Measurements from ENCODE around the gene OR51V1. TPM values are rescaled to one million over a fixed set of nuclear protein-coding genes. Genes with fewer than 3 reads are reported as not detected.

OR51V1 gene
- total and polyA plus RNA-seq, 12 donors: not detected

GRCh38 chr11:5245155-5245554 is 44.7 kb upstream of the OR51V1 start:
- no peak for TF ChIP-seq CTCF (IDR thresholded peaks at IDR 0.05)
- Histone ChIP-seq H3K9me3 (no peaks in the 10 kb centered on the region), H3K4me3 (no peak overlapping the region), H3K4me1 (no peaks in the 10 kb centered on the region), H3K27ac (no peak overlapping the region), H3K27me3 (peaks cover 0 to 8% (median 0%) of the 10 kb centered on the region in 7 donors), H3K36me3 (no peaks in the 10 kb centered on the region)
- no peak for DNase-seq
- WGBS, 2 donors: 74 to 83% methylated on average over 2 of the region's 2 CpGs
- intact Hi-C loops (cut with DNase I): no loop called here
- no peak for ATAC-seq

- no peaks in the 10 kb centered on the region for H3K9me3 ChIP-seq
- intact Hi-C loops (cut with DNase I): no loop called here
- H3K4me3 ChIP-seq: no peak overlapping the region
- no peak for TF ChIP-seq CTCF (IDR thresholded peaks at IDR 0.05)
- WGBS, 2 donors: 83 to 84% methylated on average over 4 of the region's 4 CpGs
- H3K27me3 ChIP-seq: peaks cover 0 to 8% (median 0%) of the 10 kb centered on the region in 7 donors
- ATAC-seq: no peak
- no peak overlapping the region for H3K27ac ChIP-seq
- H3K36me3 ChIP-seq: no peaks in the 10 kb centered on the region
- no peaks in the 10 kb centered on the region for H3K4me1 ChIP-seq
- no peak for DNase-seq
Observed at GRCh38 chr11:5243816-5244180, 43.3 kb upstream of the OR51V1 start.

GRCh38 chr11:5242933-5243815 is 42.7 kb upstream of the OR51V1 start:
- intact Hi-C loops (cut with DNase I): no loop called here
- Histone ChIP-seq H3K27me3 (peaks cover 0 to 8% (median 0%) of the 10 kb centered on the region in 7 donors), H3K27ac (no peak overlapping the region), H3K4me1 (no peaks in the 10 kb centered on the region), H3K9me3 (no peaks in the 10 kb centered on the region), H3K4me3 (no peak overlapping the region), H3K36me3 (no peaks in the 10 kb centered on the region)
- TF ChIP-seq CTCF (IDR thresholded peaks at IDR 0.05): no peak
- WGBS, 2 donors: 69 to 74% methylated on average over 7 of the region's 7 CpGs
- DNase-seq (no peak), ATAC-seq (no peak)

GRCh38 chr11:5242208-5242607 is 41.7 kb upstream of the OR51V1 start:
- H3K9me3 ChIP-seq: no peaks in the 10 kb centered on the region
- H3K4me3 ChIP-seq: no peak overlapping the region
- WGBS, 2 donors: 59 to 63% methylated on average over 2 of the region's 2 CpGs
- no peaks in the 10 kb centered on the region for H3K36me3 ChIP-seq
- H3K27ac ChIP-seq: no peak overlapping the region
- no peak for TF ChIP-seq CTCF (IDR thresholded peaks at IDR 0.05)
- peaks cover 0 to 8% (median 0%) of the 10 kb centered on the region in 7 donors for H3K27me3 ChIP-seq
- no peak for DNase-seq
- no peak for ATAC-seq
- intact Hi-C loops (cut with DNase I): no loop called here
- H3K4me1 ChIP-seq: no peaks in the 10 kb centered on the region
